ENCODE data around the gene CTNNBL1. TPM values are rescaled to one million over a fixed set of nuclear protein-coding genes. Genes with fewer than 3 reads are reported as not detected.

The CTNNBL1 gene
- total and polyA plus RNA-seq, 2 experiments from 2014 or later: 36.3 to 68.7 TPM

GRCh38 chr20:37737826-37738420, 44.1 kb downstream of the CTNNBL1 start:
- Mint-ChIP-seq H3K4me1 (peaks cover 3% of the 10 kb centered on the region; the same call in 2 of the 3 replicates), H3K27me3 (ENCODE audit: insufficient read depth, low read depth, poor library complexity) (no peaks in the 10 kb centered on the region), H3K27ac (no peak overlapping the region), H3K9me3 (no peaks in the 10 kb centered on the region), H3K4me3 (no peak overlapping the region), H3K36me3 (ENCODE audit: low read depth) (peaks cover 17% of the 10 kb centered on the region; the same call in 2 of the 3 replicates)
- Histone ChIP-seq H3K79me2 (replicated peaks; ENCODE audit: insufficient read depth) (no peaks in the 10 kb centered on the region; the same call in 1 of the 2 replicates), H4K20me1 (replicated peaks; ENCODE audit: insufficient read depth) (peaks cover 9% of the 10 kb centered on the region; the same call in 1 of the 2 replicates), H2AFZ (no peak overlapping the region), H3K36me3 (ENCODE audit: insufficient read depth) (no peaks in the 10 kb centered on the region), H3K4me2 (no peak overlapping the region), H3K27ac (ENCODE audit: low read depth) (no peak overlapping the region), H3K9me2 (ENCODE audit: insufficient read depth) (no peaks in the 10 kb centered on the region), H3F3A (replicated peaks; ENCODE audit: low read depth) (no peaks in the 10 kb centered on the region), H3K4me3 (no peak overlapping the region), H3K27me3 (ENCODE audit: insufficient read depth) (no peaks in the 10 kb centered on the region), H3K4me1 (ENCODE audit: insufficient read depth) (no peaks in the 10 kb centered on the region)
- ATAC-seq (no peak), DNase-seq (ENCODE audit: low spot score) (no peak)
- TF ChIP-seq EZH2 (IDR thresholded peaks at IDR 0.05; ENCODE audit: low read depth, unreplicated experiment): no peak
- no peak for TF ChIP-seq STAT1 (IDR thresholded peaks at IDR 0.05; ENCODE audit: unreplicated experiment)
- TF ChIP-seq ETS1 (IDR thresholded peaks at IDR 0.05): no peak
- TF ChIP-seq CTCF (conservative IDR thresholded peaks at IDR 0.05; ENCODE audit: low read depth in 2 of 2): no peak

- Histone ChIP-seq H3K36me3 (ENCODE audit: insufficient read depth) (no peaks in the 10 kb centered on the region), H3K27me3 (ENCODE audit: insufficient read depth) (no peaks in the 10 kb centered on the region), H3K4me2 (no peak overlapping the region), H4K20me1 (replicated peaks; ENCODE audit: insufficient read depth) (peaks cover 20% of the 10 kb centered on the region; the same call in 1 of the 2 replicates), H3K4me1 (ENCODE audit: insufficient read depth) (peaks cover 3% of the 10 kb centered on the region; the same call in 1 of the 2 replicates), H3K9me2 (ENCODE audit: insufficient read depth) (no peaks in the 10 kb centered on the region), H3K27ac (ENCODE audit: low read depth) (no peak overlapping the region), H3F3A (replicated peaks; ENCODE audit: low read depth) (no peaks in the 10 kb centered on the region), H3K79me2 (replicated peaks; ENCODE audit: insufficient read depth) (no peaks in the 10 kb centered on the region), H3K4me3 (no peak overlapping the region), H2AFZ (no peak overlapping the region)
- ATAC-seq: no peak
- H3K4me1 Mint-ChIP-seq: peaks cover 15% of the 10 kb centered on the region; the same call in 2 of the 3 replicates
- H3K4me3 Mint-ChIP-seq: no peak overlapping the region
- no peak for DNase-seq (ENCODE audit: low spot score)
- H3K9me3 Mint-ChIP-seq: no peaks in the 10 kb centered on the region
- no peaks in the 10 kb centered on the region for H3K27me3 Mint-ChIP-seq (ENCODE audit: insufficient read depth, low read depth, poor library complexity)
- H3K27ac Mint-ChIP-seq: no peak overlapping the region
- peaks cover 15% of the 10 kb centered on the region; the same call in 2 of the 3 replicates for H3K36me3 Mint-ChIP-seq (ENCODE audit: low read depth)
- TF ChIP-seq ZNF462 (CRISPR knock-in tag; IDR thresholded peaks at IDR 0.05): no peak
- no peak for TF ChIP-seq REST (IDR thresholded peaks at IDR 0.05; ENCODE audit: unreplicated experiment)
- TF ChIP-seq EZH2 (IDR thresholded peaks at IDR 0.05; ENCODE audit: low read depth, unreplicated experiment): no peak
- TF ChIP-seq CREB1 (CRISPR knock-in tag; IDR thresholded peaks at IDR 0.05; ENCODE audit: low read depth): no peak
Observed at GRCh38 chr20:37741055-37741454, 47.2 kb downstream of the CTNNBL1 start.

Measured in GM23338 (cell line).